Loucy (cell line): ENCODE measurements around the gene MRPS6.

Experiments
- H2AFZ ChIP-seq: fragments of 200-600 bp; sonication (generic); 2 replicates; pipeline ENCODE4 v1.6.0; 2016; ENCODE audit warnings: antibody characterized with exemption, mild to moderate bottlenecking, low read length, moderate library complexity
- H3F3A ChIP-seq: fragments of 200-600 bp; 2 replicates; pipeline ENCODE4 v1.6.0; 2016; ENCODE audit warnings: antibody characterized with exemption, low read depth, mild to moderate bottlenecking
- H3K27me3 ChIP-seq: fragments of 200-600 bp; sonication (generic); 2 replicates; pipeline ENCODE4 v1.6.1; 2014; ENCODE audit warnings: low read length, mild to moderate bottlenecking; ENCODE audit not compliant: insufficient read depth, poor library complexity, severe bottlenecking
- H3K36me3 ChIP-seq: fragments of 200-600 bp; sonication (generic); 2 replicates; pipeline ENCODE4 v1.6.1; 2016; ENCODE audit warnings: low read length; ENCODE audit not compliant: insufficient read depth
- H3K4me1 ChIP-seq: fragments of 200-600 bp; sonication (generic); 2 replicates; pipeline ENCODE4 v1.5.1; 2014; ENCODE audit warnings: low read length, mild to moderate bottlenecking; ENCODE audit not compliant: insufficient read depth, poor library complexity, severe bottlenecking
- H3K4me2 ChIP-seq: fragments of 200-600 bp; sonication (generic); 2 replicates; pipeline ENCODE4 v1.6.0; 2014; ENCODE audit warnings: antibody characterized with exemption, low read length, low read depth, mild to moderate bottlenecking; ENCODE audit not compliant: poor library complexity, severe bottlenecking
- H3K4me3 ChIP-seq: fragments of 200-600 bp; sonication (generic); 2 replicates; pipeline ENCODE4 v1.5.1; 2014; ENCODE audit warnings: low read length, mild to moderate bottlenecking, mixed read lengths; ENCODE audit not compliant: poor library complexity, severe bottlenecking
- H3K79me2 ChIP-seq: fragments of 200-600 bp; sonication (generic); 2 replicates; pipeline ENCODE4 v1.6.1; 2014; ENCODE audit warnings: low read length; ENCODE audit not compliant: insufficient read depth
- H3K9ac ChIP-seq: fragments of 200-600 bp; sonication (generic); 2 replicates; pipeline ENCODE4 v1.6.0; 2014; ENCODE audit warnings: mild to moderate bottlenecking, low read depth, low read length, moderate library complexity; ENCODE audit not compliant: poor library complexity, severe bottlenecking
- H3K9me2 ChIP-seq: fragments of 200-600 bp; sonication (generic); replicated peaks from 2 replicates; pipeline ENCODE4 v1.6.1; 2016; ENCODE audit warnings: low read depth, low read length, mixed read lengths
- H3K9me3 ChIP-seq: fragments of 200-600 bp; sonication (generic); 2 replicates; pipeline ENCODE4 v1.6.1; 2014; ENCODE audit warnings: mild to moderate bottlenecking, antibody characterized with exemption, low read length, low read depth; ENCODE audit not compliant: insufficient read depth
- H4K20me1 ChIP-seq: fragments of 200-600 bp; sonication (generic); 2 replicates; pipeline ENCODE4 v1.6.0; 2014; ENCODE audit warnings: antibody characterized with exemption, low read length, mild to moderate bottlenecking; ENCODE audit not compliant: insufficient read depth, poor library complexity, severe bottlenecking
- TF ChIP-seq, protein P1 (sequence below): fragments of 200-600 bp; sonication (generic); conservative IDR thresholded peaks from 2 replicates; pipeline ENCODE4 v1.5.1; 2014; ENCODE audit warnings: mild to moderate bottlenecking, antibody characterized with exemption, low read length

The MRPS6 gene

GRCh38 chr21:34100337-34100736, 27.0 kb downstream of the MRPS6 start:
- Histone ChIP-seq H3K4me2 (no peak overlapping the region), H3K27me3 (no peaks in the 10 kb centered on the region), H4K20me1 (peaks cover 87% of the 10 kb centered on the region), H3K4me3 (no peak overlapping the region), H3K79me2 (peaks cover 100% of the 10 kb centered on the region), H3K9ac (no peak overlapping the region), H3F3A (no peaks in the 10 kb centered on the region), H3K9me3 (no peaks in the 10 kb centered on the region), H2AFZ (no peak overlapping the region), H3K4me1 (no peaks in the 10 kb centered on the region), H3K9me2 (no peaks in the 10 kb centered on the region), H3K36me3 (peaks cover 52% of the 10 kb centered on the region; the same call in 1 of the 2 replicates)
- TF ChIP-seq, protein P1, sequence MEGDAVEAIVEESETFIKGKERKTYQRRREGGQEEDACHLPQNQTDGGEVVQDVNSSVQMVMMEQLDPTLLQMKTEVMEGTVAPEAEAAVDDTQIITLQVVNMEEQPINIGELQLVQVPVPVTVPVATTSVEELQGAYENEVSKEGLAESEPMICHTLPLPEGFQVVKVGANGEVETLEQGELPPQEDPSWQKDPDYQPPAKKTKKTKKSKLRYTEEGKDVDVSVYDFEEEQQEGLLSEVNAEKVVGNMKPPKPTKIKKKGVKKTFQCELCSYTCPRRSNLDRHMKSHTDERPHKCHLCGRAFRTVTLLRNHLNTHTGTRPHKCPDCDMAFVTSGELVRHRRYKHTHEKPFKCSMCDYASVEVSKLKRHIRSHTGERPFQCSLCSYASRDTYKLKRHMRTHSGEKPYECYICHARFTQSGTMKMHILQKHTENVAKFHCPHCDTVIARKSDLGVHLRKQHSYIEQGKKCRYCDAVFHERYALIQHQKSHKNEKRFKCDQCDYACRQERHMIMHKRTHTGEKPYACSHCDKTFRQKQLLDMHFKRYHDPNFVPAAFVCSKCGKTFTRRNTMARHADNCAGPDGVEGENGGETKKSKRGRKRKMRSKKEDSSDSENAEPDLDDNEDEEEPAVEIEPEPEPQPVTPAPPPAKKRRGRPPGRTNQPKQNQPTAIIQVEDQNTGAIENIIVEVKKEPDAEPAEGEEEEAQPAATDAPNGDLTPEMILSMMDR: no peak

- no peaks in the 10 kb centered on the region for H3F3A ChIP-seq
- peaks cover 100% of the 10 kb centered on the region for H3K79me2 ChIP-seq
- no peak overlapping the region for H3K4me3 ChIP-seq
- no peak overlapping the region for H3K4me2 ChIP-seq
- H2AFZ ChIP-seq: no peak overlapping the region
- H3K9me2 ChIP-seq: no peaks in the 10 kb centered on the region
- peaks cover 48% of the 10 kb centered on the region; the same call in 1 of the 2 replicates for H3K36me3 ChIP-seq
- peaks cover 83% of the 10 kb centered on the region for H4K20me1 ChIP-seq
- H3K9me3 ChIP-seq: no peaks in the 10 kb centered on the region
- no peak overlapping the region for H3K9ac ChIP-seq
- H3K27me3 ChIP-seq: no peaks in the 10 kb centered on the region
- TF ChIP-seq, protein P1: no peak
- H3K4me1 ChIP-seq: no peaks in the 10 kb centered on the region
Observed at GRCh38 chr21:34100790-34101189, 27.4 kb downstream of the MRPS6 start.

- peaks cover 49% of the 10 kb centered on the region for H4K20me1 ChIP-seq
- no peak overlapping the region for H3K9ac ChIP-seq
- no peaks in the 10 kb centered on the region for H3K9me3 ChIP-seq
- peaks cover 18% of the 10 kb centered on the region; the same call in 1 of the 2 replicates for H3K36me3 ChIP-seq
- TF ChIP-seq, protein P1: no peak
- no peak overlapping the region for H3K4me2 ChIP-seq
- no peaks in the 10 kb centered on the region for H3K27me3 ChIP-seq
- no peak overlapping the region for H3K4me3 ChIP-seq
- H3K9me2 ChIP-seq: no peaks in the 10 kb centered on the region
- no peaks in the 10 kb centered on the region for H3F3A ChIP-seq
- H2AFZ ChIP-seq: no peak overlapping the region
- H3K79me2 ChIP-seq: peaks cover 100% of the 10 kb centered on the region
- no peaks in the 10 kb centered on the region for H3K4me1 ChIP-seq
Observed at GRCh38 chr21:34105947-34106541, 32.7 kb downstream of the MRPS6 start.
